ENCODE data around the gene SLIT3.

The SLIT3 gene

GRCh38 chr5:169029661-169030274 lies 271.2 kb downstream of the SLIT3 start:
- DNase-seq (ENCODE audit: low spot score): peak; percentile 12

- no peak for DNase-seq (ENCODE audit: low spot score)
These were observed 271.9 kb downstream of the SLIT3 start for GRCh38 chr5:169029037-169029436.

DNA sequence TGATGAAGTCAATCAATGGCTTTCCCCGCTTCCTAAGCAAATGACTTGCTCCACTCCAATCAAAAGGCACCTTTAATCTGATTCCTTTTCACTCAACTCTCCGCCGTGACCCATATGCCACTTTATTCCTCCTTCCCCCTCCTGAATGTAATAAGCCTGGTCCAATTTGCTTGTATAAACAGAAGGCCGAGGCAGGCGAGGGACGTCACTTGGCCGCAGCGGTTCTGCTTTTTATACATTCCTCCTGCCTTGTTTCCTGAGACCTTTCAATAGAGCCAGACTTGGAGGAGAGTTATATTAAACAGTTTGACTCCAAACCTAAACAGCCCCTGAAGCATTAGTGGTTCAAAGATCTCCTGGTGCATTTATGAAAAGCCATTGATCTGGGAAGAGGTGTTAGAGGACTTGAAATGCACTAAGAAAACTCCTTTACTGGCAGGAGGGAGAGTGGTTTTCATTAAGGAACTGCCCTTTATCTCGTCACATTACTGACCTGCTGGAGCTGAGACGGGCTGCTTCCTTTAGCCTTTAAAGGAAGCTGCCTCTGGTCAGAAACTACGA lies 273.4 kb downstream of the SLIT3 start:
- DNase-seq (ENCODE audit: low spot score): peak; percentile 26

GRCh38 chr5:169025491-169025890 lies 275.4 kb downstream of the SLIT3 start:
- no peak for DNase-seq (ENCODE audit: low spot score)

DNA sequence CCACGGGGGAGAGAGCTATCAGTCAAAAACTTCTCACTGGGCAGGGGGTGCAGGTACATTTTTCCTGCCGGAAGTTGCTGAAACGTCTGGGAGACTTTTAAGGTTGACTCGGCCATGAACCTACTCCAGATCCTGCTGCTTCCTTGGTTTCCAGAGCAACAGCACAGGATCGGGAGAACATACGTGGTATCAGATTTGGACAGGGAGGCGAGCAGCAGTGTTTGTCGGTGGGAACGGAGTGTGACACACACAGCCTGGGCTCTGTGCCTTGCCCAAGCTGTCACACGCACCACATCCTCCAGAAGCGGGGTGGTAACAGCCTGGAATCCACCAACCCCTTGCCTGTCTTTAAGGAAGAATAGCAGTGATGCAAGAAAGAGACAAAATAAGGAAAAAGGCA lies 276.5 kb downstream of the SLIT3 start:
- no peak for DNase-seq (ENCODE audit: low spot score)

- no peak for DNase-seq (ENCODE audit: low spot score)
These were observed 278.2 kb downstream of the SLIT3 start for GRCh38 chr5:169022718-169023117.

- no peak for DNase-seq (ENCODE audit: low spot score)
These were observed 280.8 kb downstream of the SLIT3 start for GRCh38 chr5:169020102-169020501.

- DNase-seq (ENCODE audit: low spot score): no peak
These were observed 282.0 kb downstream of the SLIT3 start for GRCh38 chr5:169018925-169019324.

GRCh38 chr5:169015991-169016390 lies 284.9 kb downstream of the SLIT3 start:
- DNase-seq (ENCODE audit: low spot score): no peak

- DNase-seq (ENCODE audit: low spot score): no peak
These were observed 287.1 kb downstream of the SLIT3 start for GRCh38 chr5:169013846-169014245.

GRCh38 chr5:169013208-169013728 lies 287.7 kb downstream of the SLIT3 start:
- no peak for DNase-seq (ENCODE audit: low spot score)

- DNase-seq (ENCODE audit: low spot score): no peak
These were observed 288.5 kb downstream of the SLIT3 start for GRCh38 chr5:169012450-169012849.

DNA sequence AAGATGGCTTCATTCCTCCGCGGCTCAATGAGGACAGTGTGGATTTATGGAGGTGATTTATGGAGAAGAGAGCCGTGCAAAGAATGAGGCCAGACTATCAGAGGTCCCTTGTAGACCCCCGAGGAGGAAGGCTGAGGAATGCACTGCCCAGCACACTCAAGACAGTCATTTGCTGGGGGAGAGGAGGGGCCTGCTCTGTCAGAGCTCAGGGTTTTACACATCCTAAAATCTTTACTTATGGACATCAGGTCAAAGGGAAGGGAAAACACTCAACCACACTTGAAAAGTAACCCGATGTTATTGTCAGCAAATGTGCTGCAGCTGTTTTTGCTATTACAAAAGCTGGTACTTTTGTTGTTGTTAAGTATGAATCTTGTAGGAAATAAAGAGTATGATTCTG lies 289.5 kb downstream of the SLIT3 start:
- DNase-seq (ENCODE audit: low spot score): no peak

DNA sequence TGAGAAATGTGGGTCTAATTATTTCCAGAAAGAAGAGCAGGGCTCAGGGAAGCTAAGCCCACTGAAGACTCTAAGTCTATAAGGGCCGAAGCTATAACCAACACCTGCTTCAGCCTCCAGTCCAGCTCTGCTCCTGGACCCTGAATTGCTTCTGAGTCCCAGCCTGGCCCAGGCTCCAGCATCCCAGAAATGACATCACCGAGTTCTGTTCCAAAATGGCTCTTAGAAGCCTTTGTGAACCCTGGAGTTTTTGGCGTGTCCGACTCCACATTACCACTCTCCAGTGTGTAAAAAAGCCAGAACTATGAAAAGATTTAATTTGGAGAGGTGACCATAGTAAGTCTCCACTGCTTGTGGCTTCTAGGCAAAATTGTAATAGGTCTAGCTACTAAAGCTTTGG lies 289.9 kb downstream of the SLIT3 start:
- no peak for DNase-seq (ENCODE audit: low spot score)

- no peak for DNase-seq (ENCODE audit: low spot score)
These were observed 291.8 kb downstream of the SLIT3 start for GRCh38 chr5:169009123-169009522.

DNA sequence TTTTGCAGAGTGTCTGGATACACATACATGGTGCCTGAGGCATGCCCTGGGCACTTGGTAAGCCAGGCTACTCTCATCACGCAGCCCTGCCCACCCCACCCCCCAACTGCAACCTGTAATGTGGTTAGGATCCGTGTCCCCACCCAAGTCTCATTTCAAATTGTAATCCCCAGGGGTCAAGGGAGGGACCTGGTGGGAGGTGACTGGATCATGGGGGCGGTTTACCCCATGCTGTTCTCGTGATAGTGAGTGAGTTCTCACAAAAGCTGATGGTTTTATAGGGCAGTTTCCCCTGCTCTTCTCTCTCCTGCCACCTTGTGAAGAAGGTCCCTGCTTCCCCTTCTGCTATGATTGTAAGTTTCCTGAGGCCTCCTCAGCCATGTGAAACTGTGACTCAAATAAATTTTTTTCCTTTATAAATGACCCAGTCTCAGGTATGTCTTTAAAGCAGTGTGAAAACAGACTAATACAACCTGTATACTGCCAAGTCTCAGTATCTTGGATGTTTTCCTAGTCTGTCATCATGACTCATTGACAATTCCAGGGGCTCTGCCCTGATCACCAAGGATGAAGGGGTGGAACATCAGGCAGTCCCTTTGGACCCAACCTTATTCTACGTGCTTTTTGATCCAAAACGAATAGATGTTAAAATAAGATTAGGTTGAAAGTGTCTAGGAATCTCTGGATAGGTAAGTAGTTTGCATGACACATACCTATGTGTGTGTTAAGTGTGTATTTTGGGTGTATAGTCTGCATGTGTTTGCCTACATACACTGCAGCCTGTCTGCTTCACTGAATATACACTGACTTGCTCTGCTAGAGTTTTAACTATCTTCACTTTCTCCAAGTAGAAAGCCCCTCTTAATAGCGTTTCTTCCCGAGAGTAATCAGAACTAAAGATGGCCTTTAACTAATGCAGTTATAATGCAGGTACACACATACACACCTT lies 293.8 kb downstream of the SLIT3 start:
- no peak for DNase-seq (ENCODE audit: low spot score)

DNA sequence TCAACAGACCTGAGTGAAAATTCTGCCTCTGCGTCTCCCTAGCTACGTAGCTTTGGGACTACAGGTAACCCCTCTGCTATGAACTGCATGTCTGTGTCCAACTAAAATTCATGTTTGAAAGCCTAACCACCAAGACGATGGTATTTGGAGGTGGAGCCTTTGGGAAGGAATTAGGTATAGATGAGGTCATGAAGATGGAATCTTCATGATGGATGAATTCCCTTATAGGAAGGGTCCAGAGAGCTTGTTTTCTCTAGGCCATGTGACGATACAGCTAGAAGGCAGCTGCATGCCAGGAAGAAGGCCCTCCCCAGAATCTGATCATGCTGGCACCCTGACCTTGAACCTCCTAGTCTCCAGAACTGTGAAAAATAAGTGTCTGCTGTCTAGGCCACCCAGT lies 296.4 kb downstream of the SLIT3 start:
- DNase-seq (ENCODE audit: low spot score): no peak

DNA sequence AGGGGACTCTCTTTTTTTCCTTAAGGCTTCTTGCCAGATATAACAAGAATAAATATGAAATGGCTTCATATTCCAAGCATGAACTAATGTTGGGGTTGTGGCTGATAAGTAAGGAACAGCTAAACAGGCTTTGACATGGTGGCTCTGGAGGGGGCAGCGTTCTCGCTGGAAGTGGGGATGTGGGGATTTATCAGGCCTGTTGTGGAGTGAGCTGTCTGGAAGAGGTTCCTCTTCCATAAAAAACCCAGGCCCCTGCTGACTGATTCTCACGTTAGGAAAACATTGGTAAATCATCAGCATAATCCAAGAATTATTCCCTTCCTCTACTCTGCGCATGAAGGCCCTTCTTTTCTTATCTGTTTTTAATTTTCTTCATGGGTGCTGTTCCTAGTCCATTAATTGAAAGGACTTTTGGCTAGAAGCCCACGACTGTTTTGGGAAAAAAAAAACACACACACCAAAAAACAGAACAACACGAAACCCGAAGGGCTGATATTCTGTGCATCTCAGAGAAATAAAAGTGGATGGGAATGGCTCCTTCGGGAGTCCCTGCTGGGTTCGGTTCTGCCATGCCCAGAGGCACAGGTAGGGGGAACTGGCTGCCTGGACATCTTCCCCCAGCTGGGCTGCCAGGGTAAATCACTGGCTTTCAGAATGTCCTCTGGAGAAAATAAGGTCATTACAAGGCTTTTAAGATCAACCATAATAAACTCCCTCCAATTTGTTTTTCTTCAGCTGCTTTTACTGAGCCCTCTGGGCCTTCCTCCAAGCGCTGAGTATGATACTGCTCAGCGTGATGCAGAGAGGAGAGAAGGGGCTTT lies 297.0 kb downstream of the SLIT3 start:
- DNase-seq (ENCODE audit: low spot score): no peak

GRCh38 chr5:169002953-169003555 lies 297.9 kb downstream of the SLIT3 start:
- DNase-seq (ENCODE audit: low spot score): no peak

DNA sequence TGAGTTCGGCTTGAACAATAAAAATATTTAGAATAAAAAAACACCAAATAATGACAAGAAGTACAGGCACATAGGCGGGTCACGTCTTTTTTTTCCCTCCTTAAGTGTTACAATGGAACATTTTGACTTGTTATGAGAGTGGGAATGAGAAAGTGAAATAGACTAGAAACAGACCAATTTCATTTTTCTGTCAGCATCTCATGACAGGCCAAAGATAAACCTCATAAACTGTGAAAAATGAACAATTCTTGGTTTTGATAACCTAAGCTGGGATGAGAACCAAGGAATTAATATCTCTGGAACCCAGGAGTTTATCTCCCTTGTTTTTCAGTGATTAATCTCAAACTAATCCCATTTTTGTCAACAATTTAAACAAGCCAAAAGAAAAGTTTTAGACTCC lies 299.5 kb downstream of the SLIT3 start:
- DNase-seq (ENCODE audit: low spot score): no peak

DNA sequence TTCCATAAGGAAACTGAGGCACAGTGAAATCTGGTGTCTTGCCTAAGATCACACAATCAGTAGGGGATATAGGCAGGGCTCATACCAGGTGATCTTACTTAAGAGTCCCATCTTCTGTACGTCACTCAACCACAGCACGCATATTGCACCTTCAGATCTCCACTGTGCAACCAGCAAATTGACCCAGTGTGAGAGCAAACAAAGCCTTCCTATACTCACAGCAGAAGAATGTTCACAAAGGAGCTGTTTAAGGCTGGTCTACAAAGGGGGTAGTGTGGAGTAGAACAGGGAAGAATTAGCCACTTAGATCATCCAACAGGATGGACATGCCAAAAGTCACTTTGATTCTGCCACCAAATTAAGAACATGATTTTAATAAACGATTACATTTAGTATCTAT lies 305.9 kb downstream of the SLIT3 start:
- no peak for DNase-seq (ENCODE audit: low spot score)

GRCh38 chr5:168992687-168993086 lies 308.3 kb downstream of the SLIT3 start:
- DNase-seq (ENCODE audit: low spot score): no peak
